ENCODE data around the gene CAPG. TPM values are rescaled to one million over a fixed set of nuclear protein-coding genes. Genes with fewer than 3 reads are reported as not detected.

Gene CAPG
- total and polyA plus RNA-seq, 10 of the 15 experiments (the other 5 are each of a cell fraction or from before 2014, with no cell fraction given) = 26.3 to 192 (median 100) TPM

- in situ Hi-C loops (cut with MboI) (no loop called here), intact Hi-C loops (cut with micrococcal nuclease; ENCODE audit: unreplicated experiment) (loop anchor here (1.0 kb wide), 2 partner anchors 29 to 161 kb away; no protein-coding TSS in a partner anchor)
- Histone ChIP-seq H3K4me2 (ENCODE audit: control insufficient read depth, insufficient read depth) (no peak overlapping the region), H3K27me3 (replicated peaks in 1 of 2; ENCODE audit: control insufficient read depth in 2 of 2, insufficient read depth in 2 of 2, low read length in 1 of 2) (no peaks in the 10 kb centered on the region), H4K20me1 (ENCODE audit: control insufficient read depth, insufficient read depth) (no peaks in the 10 kb centered on the region), H3K79me2 (ENCODE audit: control insufficient read depth, insufficient read depth, low read length) (no peaks in the 10 kb centered on the region), H3K9me3 (replicated peaks; ENCODE audit: control insufficient read depth, insufficient read depth, low read length) (no peaks in the 10 kb centered on the region), H3K36me3 (ENCODE audit: control insufficient read depth in 2 of 2, insufficient read depth in 2 of 2, low read length in 1 of 2) (peaks cover 3 to 8% of the 10 kb centered on the region in 2 experiments; a peak in 3 of 4 replicates), H2AFZ (ENCODE audit: control insufficient read depth, low read depth, low read length) (no peak overlapping the region), H3K27ac (ENCODE audit: control insufficient read depth, insufficient read depth) (no peak overlapping the region), H3K9ac (ENCODE audit: control insufficient read depth, insufficient read depth, low read length) (no peak overlapping the region), H3K4me1 (ENCODE audit: control insufficient read depth, insufficient read depth, low read length) (peaks cover 7% of the 10 kb centered on the region), H3K4me3 (no peak overlapping the region)
- 71% methylated on average over 11 of the region's 11 CpGs for WGBS (ENCODE audit: insufficient coverage, insufficient replicate concordance, low lambda C conversion rate, missing lambda C conversion rate)
- no TSS peak for BruUV-seq (replicated peaks)
- SMC1A ChIA-PET (ENCODE audit: uncharacterized antibody, unreplicated experiment) = interaction anchor here (0.9 to 6.6 kb wide), 9 partner anchors 15 to 165 kb away, joined by 3 to 56 read pairs (median 4); no protein-coding TSS in a partner anchor
- RAD21 ChIA-PET (ENCODE audit: unreplicated experiment) = interaction anchor here (0.6 to 7.7 kb wide), 9 partner anchors 22 to 512 kb away, joined by 3 to 60 read pairs (median 4); partner anchors contain the start of gene SH2D6
- TF ChIP-seq, protein P1, sequence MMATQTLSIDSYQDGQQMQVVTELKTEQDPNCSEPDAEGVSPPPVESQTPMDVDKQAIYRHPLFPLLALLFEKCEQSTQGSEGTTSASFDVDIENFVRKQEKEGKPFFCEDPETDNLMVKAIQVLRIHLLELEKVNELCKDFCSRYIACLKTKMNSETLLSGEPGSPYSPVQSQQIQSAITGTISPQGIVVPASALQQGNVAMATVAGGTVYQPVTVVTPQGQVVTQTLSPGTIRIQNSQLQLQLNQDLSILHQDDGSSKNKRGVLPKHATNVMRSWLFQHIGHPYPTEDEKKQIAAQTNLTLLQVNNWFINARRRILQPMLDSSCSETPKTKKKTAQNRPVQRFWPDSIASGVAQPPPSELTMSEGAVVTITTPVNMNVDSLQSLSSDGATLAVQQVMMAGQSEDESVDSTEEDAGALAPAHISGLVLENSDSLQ (IDR thresholded peaks at IDR 0.05) = no peak
- no peak for TF ChIP-seq SMAD5 (IDR thresholded peaks at IDR 0.05; ENCODE audit: low read depth)
- no peak for TF ChIP-seq REST (IDR thresholded peaks at IDR 0.05; ENCODE audit: low read depth, low read length)
- TF ChIP-seq, protein P2, sequence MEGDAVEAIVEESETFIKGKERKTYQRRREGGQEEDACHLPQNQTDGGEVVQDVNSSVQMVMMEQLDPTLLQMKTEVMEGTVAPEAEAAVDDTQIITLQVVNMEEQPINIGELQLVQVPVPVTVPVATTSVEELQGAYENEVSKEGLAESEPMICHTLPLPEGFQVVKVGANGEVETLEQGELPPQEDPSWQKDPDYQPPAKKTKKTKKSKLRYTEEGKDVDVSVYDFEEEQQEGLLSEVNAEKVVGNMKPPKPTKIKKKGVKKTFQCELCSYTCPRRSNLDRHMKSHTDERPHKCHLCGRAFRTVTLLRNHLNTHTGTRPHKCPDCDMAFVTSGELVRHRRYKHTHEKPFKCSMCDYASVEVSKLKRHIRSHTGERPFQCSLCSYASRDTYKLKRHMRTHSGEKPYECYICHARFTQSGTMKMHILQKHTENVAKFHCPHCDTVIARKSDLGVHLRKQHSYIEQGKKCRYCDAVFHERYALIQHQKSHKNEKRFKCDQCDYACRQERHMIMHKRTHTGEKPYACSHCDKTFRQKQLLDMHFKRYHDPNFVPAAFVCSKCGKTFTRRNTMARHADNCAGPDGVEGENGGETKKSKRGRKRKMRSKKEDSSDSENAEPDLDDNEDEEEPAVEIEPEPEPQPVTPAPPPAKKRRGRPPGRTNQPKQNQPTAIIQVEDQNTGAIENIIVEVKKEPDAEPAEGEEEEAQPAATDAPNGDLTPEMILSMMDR (IDR thresholded peaks at IDR 0.05 in 2 of 3, conservative IDR thresholded peaks at IDR 0.05 in 1 of 3; ENCODE audit: control insufficient read depth in 2 of 3, extremely low read depth in 1 of 3, insufficient read depth in 1 of 3, low read depth in 3 of 3, low read length in 3 of 3) = peak; percentile 74 to 89 (median 76)
- peak; percentile 68; the same call in 1 of the 2 replicates for TF ChIP-seq CHD2 (IDR thresholded peaks at IDR 0.05; ENCODE audit: borderline replicate concordance, low read depth, low read length)
- peak; percentile 89 for TF ChIP-seq SMC3 (IDR thresholded peaks at IDR 0.05; ENCODE audit: borderline replicate concordance, low read length)
- TF ChIP-seq TAF1 (IDR thresholded peaks at IDR 0.05; ENCODE audit: borderline replicate concordance, low read depth, low read length) = no peak
- TF ChIP-seq YY1 (IDR thresholded peaks at IDR 0.05; ENCODE audit: low read depth, low read length) = peak; percentile 57; the same call in 1 of the 2 replicates
- peak; percentile 89 for TF ChIP-seq RAD21 (IDR thresholded peaks at IDR 0.05; ENCODE audit: insufficient read depth, low read depth, low read length)
- TF ChIP-seq POU2F2 (IDR thresholded peaks at IDR 0.05; ENCODE audit: borderline replicate concordance, low read depth, low read length) = 0 out of 3 replicates have a peak, but pooled peaks have one; percentile 35
- no peak for DNase-seq (ENCODE audit: low read depth, low spot score)
- CTCF ChIA-PET = interaction anchor here (0.6 to 7.0 kb wide), 15 partner anchors 21 to 315 kb away, joined by 3 to 104 read pairs (median 5); partner anchors contain the start of genes ELMOD3, MAT2A, RETSAT and SH2D6
- ATAC-seq = peak; percentile 81
- peak; percentile 38 for FAIRE-seq
- POLR2A ChIA-PET = interaction anchor here (1.0 to 1.6 kb wide), 3 partner anchors 23 to 165 kb away, joined by 3 to 4 read pairs (median 3); no protein-coding TSS in a partner anchor
Observed at GRCh38 chr2:85390941-85391669, 19.1 kb downstream of the CAPG start.
